ENCODE results near the gene E2F2. TPM values are rescaled to one million over a fixed set of nuclear protein-coding genes. Genes with fewer than 3 reads are reported as not detected.

The E2F2 gene
- total RNA-seq, 1 donor from 2014 or later: 1.1 TPM

DNA sequence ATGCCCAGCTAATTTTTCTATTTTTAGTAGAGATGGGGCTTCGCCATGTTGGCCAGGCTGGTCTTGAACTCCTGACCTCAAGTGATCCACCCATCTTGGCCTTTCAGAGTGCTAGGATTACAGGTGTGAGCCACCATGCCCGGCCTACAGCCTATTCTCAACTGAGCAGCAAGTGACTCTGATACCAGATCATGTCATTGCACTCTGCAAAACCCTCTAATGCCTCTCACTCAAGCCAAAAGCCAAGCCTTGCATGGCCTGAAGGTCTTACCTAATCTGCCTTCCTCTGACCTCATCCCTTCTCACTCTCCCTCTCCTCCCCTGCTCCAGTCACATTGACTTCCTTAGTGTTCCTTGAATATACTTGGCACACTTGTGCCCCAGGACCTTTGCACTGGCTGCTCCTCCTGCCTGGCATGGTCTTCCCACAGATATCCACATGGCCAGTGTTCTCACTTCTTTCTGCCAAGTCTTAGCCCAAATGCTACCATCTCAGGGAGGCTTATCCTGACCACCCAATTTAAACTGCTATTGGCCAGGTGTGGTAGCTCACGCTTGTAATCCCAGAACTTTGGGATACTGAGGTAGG, 38.8 kb downstream of the E2F2 start:
- ATAC-seq: no peak
- Histone ChIP-seq H3K4me1 (peaks cover 2% of the 10 kb centered on the region), H3K36me3 (no peaks in the 10 kb centered on the region), H3K9me3 (no peaks in the 10 kb centered on the region), H3K4me3 (no peak overlapping the region), H3K27ac (no peak overlapping the region), H3K27me3 (ENCODE audit: low read depth) (no peaks in the 10 kb centered on the region)
- DNase-seq: no peak
- intact Hi-C loops (cut with DNase I): no loop called here
- TF ChIP-seq, protein P1, sequence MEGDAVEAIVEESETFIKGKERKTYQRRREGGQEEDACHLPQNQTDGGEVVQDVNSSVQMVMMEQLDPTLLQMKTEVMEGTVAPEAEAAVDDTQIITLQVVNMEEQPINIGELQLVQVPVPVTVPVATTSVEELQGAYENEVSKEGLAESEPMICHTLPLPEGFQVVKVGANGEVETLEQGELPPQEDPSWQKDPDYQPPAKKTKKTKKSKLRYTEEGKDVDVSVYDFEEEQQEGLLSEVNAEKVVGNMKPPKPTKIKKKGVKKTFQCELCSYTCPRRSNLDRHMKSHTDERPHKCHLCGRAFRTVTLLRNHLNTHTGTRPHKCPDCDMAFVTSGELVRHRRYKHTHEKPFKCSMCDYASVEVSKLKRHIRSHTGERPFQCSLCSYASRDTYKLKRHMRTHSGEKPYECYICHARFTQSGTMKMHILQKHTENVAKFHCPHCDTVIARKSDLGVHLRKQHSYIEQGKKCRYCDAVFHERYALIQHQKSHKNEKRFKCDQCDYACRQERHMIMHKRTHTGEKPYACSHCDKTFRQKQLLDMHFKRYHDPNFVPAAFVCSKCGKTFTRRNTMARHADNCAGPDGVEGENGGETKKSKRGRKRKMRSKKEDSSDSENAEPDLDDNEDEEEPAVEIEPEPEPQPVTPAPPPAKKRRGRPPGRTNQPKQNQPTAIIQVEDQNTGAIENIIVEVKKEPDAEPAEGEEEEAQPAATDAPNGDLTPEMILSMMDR (IDR thresholded peaks at IDR 0.05): no peak

DNA sequence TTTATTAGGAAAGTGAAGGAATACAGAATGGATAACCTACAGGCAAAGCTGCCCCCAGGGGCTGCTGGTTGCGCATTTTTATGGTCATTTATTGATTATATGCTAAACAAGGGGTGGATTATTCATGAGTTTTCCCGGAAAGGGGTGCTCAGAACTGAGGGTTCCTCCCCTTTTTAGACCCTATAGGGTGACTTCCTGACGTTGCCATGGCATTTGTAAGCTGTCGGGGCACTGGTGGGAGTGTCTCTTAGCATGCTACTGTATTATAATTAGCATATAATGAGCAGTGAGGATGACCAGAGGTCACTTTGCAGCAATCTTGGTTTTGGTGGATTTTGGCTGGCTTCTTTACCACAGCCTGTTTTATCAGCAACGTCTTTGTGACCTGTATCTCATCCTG, 41.2 kb downstream of the E2F2 start:
- Histone ChIP-seq H3K27me3 (ENCODE audit: low read depth) (no peaks in the 10 kb centered on the region), H3K36me3 (no peaks in the 10 kb centered on the region), H3K4me3 (no peak overlapping the region), H3K9me3 (no peaks in the 10 kb centered on the region), H3K27ac (no peak overlapping the region), H3K4me1 (no peaks in the 10 kb centered on the region)
- DNase-seq (no peak), ATAC-seq (no peak)
- intact Hi-C loops (cut with DNase I): no loop called here
- TF ChIP-seq, protein P1 (IDR thresholded peaks at IDR 0.05): no peak

DNA sequence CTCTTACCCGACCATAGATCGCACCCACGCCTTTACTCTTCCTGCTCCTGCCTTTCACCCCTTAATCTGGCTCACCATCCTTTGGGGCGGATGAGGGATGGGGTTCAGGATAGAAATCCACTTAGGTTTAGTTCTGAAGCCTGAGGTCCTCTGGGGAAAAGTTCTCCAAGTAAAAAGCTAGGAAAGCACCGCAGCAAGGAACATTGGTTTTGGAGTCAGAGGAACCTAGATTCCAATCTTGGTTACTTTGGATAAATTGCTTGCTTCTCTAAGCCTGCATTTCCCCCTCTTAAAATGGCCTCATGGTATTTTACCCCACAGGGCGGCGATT, 46.1 kb downstream of the E2F2 start:
- H3K27ac ChIP-seq: no peak overlapping the region
- intact Hi-C loops (cut with DNase I): no loop called here
- DNase-seq (no peak), ATAC-seq (no peak)
- peaks cover 23% of the 10 kb centered on the region for H3K4me1 ChIP-seq
- H3K27me3 ChIP-seq (ENCODE audit: low read depth): no peaks in the 10 kb centered on the region
- TF ChIP-seq, protein P1 (IDR thresholded peaks at IDR 0.05): no peak
- peak overlapping the region; percentile 82 for H3K4me3 ChIP-seq
- no peaks in the 10 kb centered on the region for H3K9me3 ChIP-seq
- no peaks in the 10 kb centered on the region for H3K36me3 ChIP-seq

GRCh38 chr1:23484253-23485001, 46.6 kb downstream of the E2F2 start:
- ATAC-seq: peak; percentile 95 to 96
- Histone ChIP-seq H3K27ac (peak overlapping the region; percentile 84), H3K36me3 (no peaks in the 10 kb centered on the region), H3K4me1 (peaks cover 29% of the 10 kb centered on the region), H3K9me3 (no peaks in the 10 kb centered on the region), H3K27me3 (ENCODE audit: low read depth) (no peaks in the 10 kb centered on the region), H3K4me3 (peak overlapping the region; percentile 82)
- DNase-seq: peak; percentile 93
- TF ChIP-seq, protein P1 (IDR thresholded peaks at IDR 0.05): no peak
- intact Hi-C loops (cut with DNase I): no loop called here

- Histone ChIP-seq H3K4me1 (peaks cover 37% of the 10 kb centered on the region), H3K36me3 (no peaks in the 10 kb centered on the region), H3K27me3 (ENCODE audit: low read depth) (no peaks in the 10 kb centered on the region), H3K27ac (peak within 1 kb of the TSS; percentile 84), H3K4me3 (peak within 1 kb of the TSS; percentile 82), H3K9me3 (no peaks in the 10 kb centered on the region)
- DNase-seq: peak; percentile 59
- intact Hi-C loops (cut with DNase I): no loop called here
- TF ChIP-seq, protein P1 (IDR thresholded peaks at IDR 0.05): peak; percentile 33
- peak in 1 of 2 donors; percentile 3 for ATAC-seq
Observed at GRCh38 chr1:23483321-23484252, 47.4 kb downstream of the E2F2 start, which contains the start of gene ASAP3. Gene ASAP3 (minus strand): TSS chr1:23484179. CDS start chr1:23484133, 46 bp downstream.
